HG02610 (cell line): ENCODE results near the gene MAST1.

Source experiments
- ATAC-seq: cut with Tn5 transposase; IDR thresholded peaks from one replicate; pipeline ENCODE4 v1.9.1; 2021; ENCODE audit warnings: mild to moderate bottlenecking, moderate library complexity; ENCODE audit not compliant: unreplicated experiment

Gene MAST1

GRCh38 chr19:12867120-12868099 is 29.1 kb downstream of the MAST1 start:
- ATAC-seq, result peak; percentile 53

GRCh38 chr19:12868540-12869112 is 30.3 kb downstream of the MAST1 start:
- ATAC-seq, result no peak

- ATAC-seq, result no peak
These were observed 33.4 kb downstream of the MAST1 start for GRCh38 chr19:12871681-12872080.

GRCh38 chr19:12872255-12872654 is 33.9 kb downstream of the MAST1 start:
- ATAC-seq, result no peak

GRCh38 chr19:12872941-12873890 is 34.9 kb downstream of the MAST1 start:
- ATAC-seq, result no peak

- no peak for ATAC-seq
These were observed 35.8 kb downstream of the MAST1 start for GRCh38 chr19:12873891-12874745.

- ATAC-seq, result no peak
These were observed 36.8 kb downstream of the MAST1 start for GRCh38 chr19:12875086-12875485.

GRCh38 chr19:12880551-12881171 is 42.3 kb downstream of the MAST1 start:
- ATAC-seq, result no peak

GRCh38 chr19:12881172-12881808 is 43.0 kb downstream of the MAST1 start, which contains the start of gene DNASE2:
TSS of gene DNASE2 (minus strand) at chr19:12881449. CDS start at chr19:12881375, 74 bp downstream.
- peak; percentile 79 for ATAC-seq

- no peak for ATAC-seq
These were observed 44.3 kb downstream of the MAST1 start for GRCh38 chr19:12882589-12882988.

- ATAC-seq, result no peak
These were observed 45.9 kb downstream of the MAST1 start for GRCh38 chr19:12884202-12884601.

GRCh38 chr19:12884627-12884925 is 46.3 kb downstream of the MAST1 start:
- no peak for ATAC-seq

GRCh38 chr19:12884926-12885748 is 46.8 kb downstream of the MAST1 start:
- ATAC-seq, result no peak

GRCh38 chr19:12885749-12886650 is 47.7 kb downstream of the MAST1 start:
- ATAC-seq, result no peak

GRCh38 chr19:12886651-12886968 is 48.3 kb downstream of the MAST1 start:
- no peak for ATAC-seq

GRCh38 chr19:12886969-12887747 is 48.8 kb downstream of the MAST1 start, which contains the start of gene KLF1:
TSS of gene KLF1 (minus strand) at chr19:12887201. CDS start at chr19:12887140, 61 bp downstream.
- ATAC-seq, result no peak
